CD8-positive, alpha-beta memory T cell (primary cell): ENCODE results near the gene NAPSA. TPM values are rescaled to one million over a fixed set of nuclear protein-coding genes. Genes with fewer than 3 reads are reported as not detected.
A peak's percentile ranks its signal among the peaks of the same experiment; 100 is the strongest.

Source experiments
- CTCF ChIA-PET: fragments of 350-600 bp; sonication (Branson Sonifier 250); formaldehyde crosslinking; loops from one replicate; lab custom pipeline; 2021; ENCODE audit warnings: antibody characterized with exemption; lab: Charles Lee
- POLR2A ChIA-PET: fragments of 350-600 bp; sonication (Branson Sonifier 250); formaldehyde crosslinking; loops from one replicate; lab custom pipeline; 2021; ENCODE audit warnings: antibody characterized with exemption; lab: Charles Lee
- DNase-seq, 5 donors: peaks; one replicate each; pipeline versions ENCODE4 v3.0.0 to v3.0.0-alpha.2; 2020 to 2022; ENCODE audit warnings: mixed read lengths in 1 of 5
- H3K27ac ChIP-seq: one replicate; pipeline ENCODE4 v1.7.0; 2013; ENCODE audit warnings: low read depth, mild to moderate bottlenecking, low read length, moderate library complexity
- H3K27me3 ChIP-seq: 2 replicates; pipeline ENCODE4 v1.7.0; 2013; ENCODE audit warnings: low read length, mild to moderate bottlenecking; ENCODE audit not compliant: insufficient read depth, poor library complexity, severe bottlenecking
- H3K36me3 ChIP-seq: 2 replicates; pipeline ENCODE4 v1.7.0; 2013; ENCODE audit warnings: mild to moderate bottlenecking, low read length, moderate library complexity; ENCODE audit not compliant: insufficient read depth
- H3K4me1 ChIP-seq: 2 replicates; pipeline ENCODE4 v1.7.0; 2013; ENCODE audit warnings: mild to moderate bottlenecking, low read length, moderate library complexity; ENCODE audit not compliant: insufficient read depth
- H3K4me3 ChIP-seq: 2 replicates; pipeline ENCODE4 v1.7.0; 2013; ENCODE audit warnings: mild to moderate bottlenecking, low read length
- H3K9me3 ChIP-seq: 2 replicates; pipeline ENCODE4 v1.7.0; 2013; ENCODE audit warnings: mild to moderate bottlenecking, low read length
- H3K27ac Mint-ChIP-seq, 8 donors: one replicate each; pipeline ENCODE4 v1.8.0; 2020 to 2021; ENCODE audit warnings: mixed read lengths in 8 of 8, mild to moderate bottlenecking in 6 of 8, inconsistent platforms in 3 of 8, moderate library complexity in 3 of 8
- H3K27me3 Mint-ChIP-seq, 2 donors: one replicate each; pipeline ENCODE4 v1.8.0; 2020 to 2021; ENCODE audit warnings: mixed read lengths in 2 of 2, mild to moderate bottlenecking in 1 of 2, moderate library complexity in 1 of 2
- H3K36me3 Mint-ChIP-seq, 3 donors: one replicate each; pipeline ENCODE4 v1.8.0; 2020 to 2021; ENCODE audit warnings: mixed read lengths in 3 of 3, inconsistent platforms in 1 of 3, mild to moderate bottlenecking in 1 of 3
- H3K4me1 Mint-ChIP-seq, 3 donors: one replicate each; pipeline ENCODE4 v1.8.0; 2020 to 2021; ENCODE audit warnings: mixed read lengths in 3 of 3, inconsistent platforms in 1 of 3, mild to moderate bottlenecking in 1 of 3
- H3K4me3 Mint-ChIP-seq, 7 donors: one replicate each; pipeline ENCODE4 v1.8.0; 2020 to 2021; ENCODE audit warnings: mixed read lengths in 7 of 7, mild to moderate bottlenecking in 6 of 7, moderate library complexity in 4 of 7, inconsistent platforms in 2 of 7
- H3K9me3 Mint-ChIP-seq, 5 donors: one replicate each; pipeline ENCODE4 v1.8.0; 2020 to 2022; ENCODE audit warnings: mixed read lengths in 5 of 5, mild to moderate bottlenecking in 3 of 5, moderate library complexity in 2 of 5, inconsistent platforms in 1 of 5
- polyA plus RNA-seq: library from polyadenylated mRNA; unstranded; fragments of 300-500 nt; fragmentation: Illumina TruSeq; gene quantifications from one replicate; pipeline ENCODE4 v1.2.3, GENCODE V29; 2021
- total RNA-seq, 2 experiments: library from RNA; stranded (reverse); gene quantifications; one replicate each; pipeline ENCODE4 v1.2.3, GENCODE V29; 2021

NAPSA gene
- total RNA-seq (10 to 100 TPM; 19.7 to 22.5 TPM), polyA plus RNA-seq (1.6 TPM)

DNA sequence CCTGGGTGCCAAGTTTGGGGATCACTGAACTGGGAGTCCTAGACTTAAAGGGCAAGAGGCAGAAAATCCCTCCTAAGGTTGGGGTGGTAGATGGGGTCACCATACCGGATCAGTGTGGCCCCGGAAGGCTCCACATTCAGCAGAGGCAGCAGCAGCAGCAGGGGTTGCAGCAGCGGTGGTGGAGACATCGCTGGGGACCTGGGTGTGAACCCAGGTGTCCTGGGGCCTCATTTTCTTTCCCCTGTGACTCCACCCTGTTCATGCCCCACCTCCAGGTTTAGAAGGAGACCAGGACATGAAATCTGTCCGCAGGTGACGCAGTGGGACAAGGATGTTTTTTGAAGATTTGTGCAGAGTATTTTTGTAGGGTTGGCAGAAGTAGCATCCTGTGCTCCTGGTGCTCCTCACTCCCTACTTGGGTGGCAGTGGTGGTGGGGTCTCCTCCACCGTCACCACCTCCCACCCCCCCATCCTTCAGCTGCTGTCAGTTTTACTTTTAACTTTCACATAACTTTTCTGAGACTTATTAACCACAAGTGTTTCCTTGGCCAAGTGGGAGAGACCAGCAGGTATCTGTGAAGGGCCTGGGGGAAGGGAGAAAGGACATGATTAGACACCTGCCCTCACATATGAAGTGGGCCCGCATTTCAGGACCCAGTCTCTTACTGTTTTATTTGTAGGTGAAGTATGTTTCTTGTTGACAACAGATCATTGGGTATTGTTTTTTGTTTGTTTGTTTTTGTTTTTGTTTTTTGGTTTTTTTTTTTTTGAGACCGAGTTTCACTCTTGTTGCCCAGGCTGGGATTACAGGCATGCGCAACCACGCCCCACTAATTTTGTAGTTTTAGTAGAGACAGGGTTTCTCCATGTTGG, at the start of gene NAPSA:
NAPSA (minus strand) TSS at position 206 of the 873 bp plus-strand sequence; CDS start at position 188, 18 bp downstream.
- H3K27ac ChIP-seq = no peak within 1 kb of the TSS
- CTCF ChIA-PET = interaction anchor here (1.5 to 2.7 kb wide), 2 partner anchors 8 to 95 kb away, joined by 3 to 13 read pairs; no protein-coding TSS in a partner anchor
- Mint-ChIP-seq H3K27me3 (peaks cover 0 to 3% of the 10 kb centered on the region in 2 donors), H3K27ac (peak within 1 kb of the TSS; percentile 75 to 92 (median 86)), H3K9me3 (no peaks in the 10 kb centered on the region), H3K36me3 (peaks cover 0 to 6% (median 0%) of the 10 kb centered on the region in 3 donors), H3K4me1 (peaks cover 36 to 62% (median 57%) of the 10 kb centered on the region in 3 donors), H3K4me3 (peak within 1 kb of the TSS; percentile 69 to 85 (median 74))
- no peaks in the 10 kb centered on the region for H3K36me3 ChIP-seq
- POLR2A ChIA-PET = interaction anchor here (1.4 kb wide), 1 partner anchor 9 kb away, joined by 4 read pairs; no protein-coding TSS in a partner anchor
- no peak for DNase-seq
- H3K27me3 ChIP-seq = no peaks in the 10 kb centered on the region
- peaks cover 30% of the 10 kb centered on the region for H3K4me1 ChIP-seq
- no peaks in the 10 kb centered on the region for H3K9me3 ChIP-seq
- no peak within 1 kb of the TSS for H3K4me3 ChIP-seq

DNA sequence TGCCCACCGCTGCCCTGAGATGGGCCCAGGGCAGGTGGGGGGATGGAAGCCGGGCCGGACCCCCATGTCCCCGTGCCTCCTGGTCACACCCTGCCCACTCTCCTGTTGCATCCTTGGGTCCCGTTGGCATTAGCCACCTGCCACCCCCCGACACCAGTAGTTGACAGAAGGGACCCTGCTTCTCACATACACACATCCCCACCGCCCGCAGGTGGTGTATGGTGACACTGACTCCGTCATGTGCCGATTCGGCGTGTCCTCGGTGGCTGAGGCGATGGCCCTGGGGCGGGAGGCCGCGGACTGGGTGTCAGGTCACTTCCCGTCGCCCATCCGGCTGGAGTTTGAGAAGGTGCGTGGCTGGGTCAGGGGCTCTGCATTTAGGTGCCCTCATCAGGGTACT, 48.1 kb upstream of the NAPSA start:
- Histone ChIP-seq H3K27ac (no peak overlapping the region), H3K9me3 (no peaks in the 10 kb centered on the region), H3K27me3 (no peaks in the 10 kb centered on the region), H3K4me1 (no peaks in the 10 kb centered on the region), H3K36me3 (no peaks in the 10 kb centered on the region), H3K4me3 (no peak overlapping the region)
- no peak for DNase-seq
- Mint-ChIP-seq H3K4me3 (no peak overlapping the region), H3K36me3 (peaks cover 0 to 24% (median 4%) of the 10 kb centered on the region in 3 donors), H3K9me3 (no peaks in the 10 kb centered on the region), H3K4me1 (no peaks in the 10 kb centered on the region), H3K27ac (no peak overlapping the region), H3K27me3 (peaks cover 0 to 3% of the 10 kb centered on the region in 2 donors)
- POLR2A ChIA-PET = no interaction called here
- CTCF ChIA-PET = interaction anchor here (2.3 kb wide), 1 partner anchor 56 kb away, joined by 5 read pairs; no protein-coding TSS in a partner anchor

DNA sequence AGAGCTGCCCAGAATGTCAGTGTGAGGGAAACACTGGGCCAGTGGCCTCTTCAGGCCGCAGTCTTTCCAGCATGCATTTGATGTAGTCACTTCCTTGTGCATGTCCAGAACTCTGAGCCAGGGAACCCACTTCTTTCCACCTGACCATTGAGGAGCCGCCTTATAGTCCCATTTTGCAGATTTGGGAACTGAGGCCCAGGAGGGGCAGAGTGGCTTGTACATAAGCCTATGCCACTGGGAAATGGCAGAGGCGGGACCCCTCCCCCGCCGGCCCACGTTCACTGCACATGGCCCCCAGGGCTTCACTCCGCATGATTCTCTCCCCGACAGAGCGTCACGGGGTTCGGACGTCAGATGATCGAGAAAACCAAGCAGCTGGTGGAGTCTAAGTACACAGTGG, 47.7 kb upstream of the NAPSA start:
- ChIA-PET POLR2A (no interaction called here), CTCF (interaction anchor here (2.3 kb wide), 1 partner anchor 56 kb away, joined by 5 read pairs; no protein-coding TSS in a partner anchor)
- Mint-ChIP-seq H3K27me3 (peaks cover 0 to 1% of the 10 kb centered on the region in 2 donors), H3K4me3 (no peak overlapping the region), H3K27ac (no peak overlapping the region), H3K9me3 (no peaks in the 10 kb centered on the region), H3K36me3 (peaks cover 0 to 25% (median 4%) of the 10 kb centered on the region in 3 donors), H3K4me1 (no peaks in the 10 kb centered on the region)
- H3K27me3 ChIP-seq = no peaks in the 10 kb centered on the region
- DNase-seq = no peak
- H3K27ac ChIP-seq = no peak overlapping the region
- H3K9me3 ChIP-seq = no peaks in the 10 kb centered on the region
- no peaks in the 10 kb centered on the region for H3K36me3 ChIP-seq
- no peaks in the 10 kb centered on the region for H3K4me1 ChIP-seq
- H3K4me3 ChIP-seq = no peak overlapping the region

DNA sequence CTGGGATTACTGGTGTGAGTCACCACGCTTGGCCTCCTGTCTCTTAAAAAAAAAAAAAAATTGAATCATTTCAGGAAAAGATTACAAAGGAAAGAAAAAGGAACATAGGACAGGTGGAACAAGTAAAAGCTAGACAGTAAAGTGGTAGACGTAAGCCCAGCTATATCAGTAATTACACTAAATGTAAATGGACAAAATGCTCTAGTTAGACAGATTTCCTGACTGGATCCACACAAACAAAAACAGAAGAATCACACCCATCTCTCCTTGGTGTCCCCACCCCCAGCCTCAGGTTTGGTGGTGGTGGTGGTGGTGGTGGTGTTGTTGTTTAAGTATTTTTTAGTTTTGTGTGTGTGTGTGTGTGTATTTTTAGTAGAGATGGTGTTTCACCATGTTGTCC, 47.0 kb upstream of the NAPSA start:
- no peak overlapping the region for H3K4me3 ChIP-seq
- H3K9me3 ChIP-seq = no peaks in the 10 kb centered on the region
- H3K27me3 ChIP-seq = no peaks in the 10 kb centered on the region
- Mint-ChIP-seq H3K4me1 (no peaks in the 10 kb centered on the region), H3K36me3 (peaks cover 0 to 25% (median 4%) of the 10 kb centered on the region in 3 donors), H3K27ac (peak overlapping the region in 2 of 8 donors; percentile 17 to 37), H3K9me3 (no peaks in the 10 kb centered on the region), H3K27me3 (peaks cover 0 to 1% of the 10 kb centered on the region in 2 donors), H3K4me3 (no peak overlapping the region)
- no peak for DNase-seq
- no peaks in the 10 kb centered on the region for H3K36me3 ChIP-seq
- no peak overlapping the region for H3K27ac ChIP-seq
- no peaks in the 10 kb centered on the region for H3K4me1 ChIP-seq
- POLR2A ChIA-PET = no interaction called here
- CTCF ChIA-PET = interaction anchor here (2.3 kb wide), 1 partner anchor 55 kb away, joined by 5 read pairs; no protein-coding TSS in a partner anchor

DNA sequence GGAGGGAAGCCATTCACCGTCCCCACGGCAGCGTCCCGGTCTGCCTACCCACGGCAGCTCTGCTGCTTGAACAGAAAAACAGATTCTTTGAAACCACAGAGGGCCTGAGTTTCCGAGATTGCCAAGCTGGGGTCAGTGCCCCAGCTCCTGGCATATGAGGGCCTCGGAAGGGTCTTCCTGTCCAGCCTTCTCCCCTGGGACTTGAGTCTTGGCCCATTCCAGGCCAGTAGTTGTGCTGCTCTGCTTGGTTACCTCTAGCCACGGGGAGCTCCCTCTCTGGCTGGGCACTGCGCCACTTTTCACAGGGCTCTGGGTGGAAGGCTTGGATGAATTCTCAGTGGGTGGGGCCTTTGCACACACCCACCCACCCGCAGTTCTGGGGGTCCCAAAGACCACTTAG, 44.7 kb upstream of the NAPSA start:
- Mint-ChIP-seq H3K4me3 (no peak overlapping the region), H3K27ac (no peak overlapping the region), H3K9me3 (no peaks in the 10 kb centered on the region), H3K4me1 (no peaks in the 10 kb centered on the region), H3K36me3 (peaks cover 0 to 43% (median 8%) of the 10 kb centered on the region in 3 donors), H3K27me3 (no peaks in the 10 kb centered on the region)
- Histone ChIP-seq H3K27me3 (no peaks in the 10 kb centered on the region), H3K4me1 (no peaks in the 10 kb centered on the region), H3K27ac (no peak overlapping the region), H3K9me3 (no peaks in the 10 kb centered on the region), H3K36me3 (no peaks in the 10 kb centered on the region), H3K4me3 (no peak overlapping the region)
- no peak for DNase-seq
- POLR2A ChIA-PET = no interaction called here
- CTCF ChIA-PET = no interaction called here

DNA sequence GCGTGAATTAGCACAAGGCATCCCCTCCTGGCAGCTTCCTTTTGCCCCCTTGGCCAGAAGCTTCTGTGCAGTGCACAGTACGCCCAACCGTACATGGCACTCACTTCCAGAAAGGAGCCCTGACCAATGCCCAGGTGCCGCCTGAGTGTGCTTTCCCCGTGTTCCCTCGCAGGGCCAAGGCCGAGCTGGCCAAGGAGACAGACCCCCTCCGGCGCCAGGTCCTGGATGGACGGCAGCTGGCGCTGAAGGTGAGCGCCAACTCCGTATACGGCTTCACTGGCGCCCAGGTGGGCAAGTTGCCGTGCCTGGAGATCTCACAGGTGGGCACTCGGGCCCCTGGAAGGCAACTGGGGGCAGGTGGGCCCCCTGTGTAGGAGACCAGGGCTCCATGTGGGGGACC, 43.9 kb upstream of the NAPSA start:
- H3K36me3 Mint-ChIP-seq = peaks cover 0 to 44% (median 8%) of the 10 kb centered on the region in 3 donors
- CTCF ChIA-PET = no interaction called here
- H3K36me3 ChIP-seq = no peaks in the 10 kb centered on the region

DNA sequence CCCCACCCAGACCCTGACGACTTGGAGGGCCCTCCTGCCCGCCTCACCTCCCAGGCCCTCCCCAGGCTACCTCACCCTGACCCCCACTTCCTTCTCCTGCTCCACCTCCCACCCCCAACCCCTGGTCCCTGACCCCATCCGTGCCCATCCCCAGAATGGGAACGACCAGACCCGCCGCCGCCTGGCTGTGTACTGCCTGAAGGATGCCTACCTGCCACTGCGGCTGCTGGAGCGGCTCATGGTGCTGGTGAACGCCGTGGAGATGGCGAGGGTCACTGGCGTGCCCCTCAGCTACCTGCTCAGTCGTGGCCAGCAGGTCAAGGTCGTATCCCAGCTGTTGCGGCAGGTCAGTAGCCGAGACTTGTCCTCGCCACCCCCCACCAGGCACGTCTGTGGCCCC, 41.4 kb upstream of the NAPSA start:
- no peaks in the 10 kb centered on the region for H3K9me3 ChIP-seq
- ChIA-PET POLR2A (no interaction called here), CTCF (no interaction called here)
- Mint-ChIP-seq H3K27me3 (no peaks in the 10 kb centered on the region), H3K9me3 (no peaks in the 10 kb centered on the region), H3K27ac (no peak overlapping the region), H3K4me1 (no peaks in the 10 kb centered on the region), H3K36me3 (peaks cover 0 to 54% (median 8%) of the 10 kb centered on the region in 3 donors), H3K4me3 (no peak overlapping the region)
- H3K4me3 ChIP-seq = no peak overlapping the region
- no peak for DNase-seq
- H3K27me3 ChIP-seq = no peaks in the 10 kb centered on the region
- H3K4me1 ChIP-seq = no peaks in the 10 kb centered on the region
- no peak overlapping the region for H3K27ac ChIP-seq
- no peaks in the 10 kb centered on the region for H3K36me3 ChIP-seq

More for the DNA sequence above, 43.9 kb upstream of the NAPSA start:
- H3K27ac Mint-ChIP-seq = no peak overlapping the region
- POLR2A ChIA-PET = no interaction called here
- Histone ChIP-seq H3K9me3 (no peaks in the 10 kb centered on the region), H3K27ac (no peak overlapping the region), H3K4me3 (no peak overlapping the region), H3K27me3 (no peaks in the 10 kb centered on the region), H3K4me1 (no peaks in the 10 kb centered on the region)
- no peak overlapping the region for H3K4me3 Mint-ChIP-seq
- H3K27me3 Mint-ChIP-seq = no peaks in the 10 kb centered on the region
- no peak for DNase-seq
- no peaks in the 10 kb centered on the region for H3K9me3 Mint-ChIP-seq
- H3K4me1 Mint-ChIP-seq = no peaks in the 10 kb centered on the region

DNA sequence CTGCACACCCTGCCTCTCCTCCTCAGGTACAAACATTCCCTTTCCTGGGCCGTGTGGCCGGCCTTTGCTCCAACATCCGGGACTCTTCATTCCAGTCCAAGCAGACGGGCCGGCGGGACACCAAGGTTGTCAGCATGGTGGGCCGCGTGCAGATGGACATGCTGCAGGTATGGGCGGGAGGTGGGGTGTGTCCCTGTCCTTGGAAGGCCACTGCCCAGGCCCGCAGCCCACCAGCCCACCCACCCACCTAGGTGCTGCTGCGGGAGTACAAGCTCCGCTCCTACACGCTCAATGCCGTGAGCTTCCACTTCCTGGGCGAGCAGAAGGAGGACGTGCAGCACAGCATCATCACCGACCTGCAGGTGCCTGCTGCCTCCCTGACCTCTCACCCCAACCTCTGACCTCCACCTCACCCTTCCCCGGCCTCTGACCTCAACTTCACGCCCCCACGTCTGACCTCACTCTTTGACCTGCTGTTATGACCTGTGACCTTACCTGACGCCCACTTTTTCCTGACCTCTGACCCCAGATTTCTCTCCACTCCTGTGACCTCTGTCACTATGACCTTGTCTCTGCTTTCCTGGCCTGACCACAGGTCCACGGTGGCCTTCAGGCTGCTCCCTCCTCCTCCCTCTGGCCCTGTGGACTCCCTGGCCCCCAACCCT, 40.8 kb upstream of the NAPSA start:
- Mint-ChIP-seq H3K27me3 (no peaks in the 10 kb centered on the region), H3K4me1 (no peaks in the 10 kb centered on the region), H3K36me3 (peaks cover 0 to 54% (median 8%) of the 10 kb centered on the region in 3 donors), H3K27ac (peak overlapping the region in 1 of 8 donors; percentile 58), H3K4me3 (no peak overlapping the region), H3K9me3 (no peaks in the 10 kb centered on the region)
- no peaks in the 10 kb centered on the region for H3K9me3 ChIP-seq
- no peak for DNase-seq
- POLR2A ChIA-PET = no interaction called here
- H3K27ac ChIP-seq = no peak overlapping the region
- no peak overlapping the region for H3K4me3 ChIP-seq
- H3K4me1 ChIP-seq = no peaks in the 10 kb centered on the region
- no peaks in the 10 kb centered on the region for H3K36me3 ChIP-seq
- no peaks in the 10 kb centered on the region for H3K27me3 ChIP-seq
- CTCF ChIA-PET = no interaction called here
